HEK293T (cell line): ENCODE data around the gene ACADSB.

Experiments used
- BHLHE40 ChIP-seq: fragments of 450-650 bp; IDR thresholded peaks from 2 replicates; pipeline ENCODE4 v1.6.1; 2016; ENCODE audit warnings: mild to moderate bottlenecking, moderate library complexity, borderline replicate concordance
- FOXA1 ChIP-seq: fragments of 450-650 bp; IDR thresholded peaks from 2 replicates; pipeline ENCODE4 v1.6.1; 2016; ENCODE audit warnings: mild to moderate bottlenecking
- FOXK2 ChIP-seq: fragments of 450-650 bp; IDR thresholded peaks from 2 replicates; pipeline ENCODE4 v1.6.1; 2016; ENCODE audit warnings: mild to moderate bottlenecking
- FOXM1 ChIP-seq: fragments of 450-650 bp; IDR thresholded peaks from 2 replicates; pipeline ENCODE4 v1.6.1; 2017; ENCODE audit warnings: mild to moderate bottlenecking, borderline replicate concordance
- HDGF ChIP-seq: fragments of 450-650 bp; IDR thresholded peaks from 2 replicates; pipeline ENCODE4 v1.6.1; 2017; ENCODE audit warnings: antibody characterized with exemption, borderline replicate concordance
- NFRKB ChIP-seq: fragments of 450-650 bp; IDR thresholded peaks from 2 replicates; pipeline ENCODE4 v1.6.1; 2016; ENCODE audit warnings: mild to moderate bottlenecking, moderate library complexity
- SP1 ChIP-seq: fragments of 450-650 bp; IDR thresholded peaks from 2 replicates; pipeline ENCODE4 v1.6.1; 2017
- TF ChIP-seq, protein P1 (sequence below): fragments of 450-650 bp; IDR thresholded peaks from 2 replicates; pipeline ENCODE4 v1.6.1; 2016

DNA sequence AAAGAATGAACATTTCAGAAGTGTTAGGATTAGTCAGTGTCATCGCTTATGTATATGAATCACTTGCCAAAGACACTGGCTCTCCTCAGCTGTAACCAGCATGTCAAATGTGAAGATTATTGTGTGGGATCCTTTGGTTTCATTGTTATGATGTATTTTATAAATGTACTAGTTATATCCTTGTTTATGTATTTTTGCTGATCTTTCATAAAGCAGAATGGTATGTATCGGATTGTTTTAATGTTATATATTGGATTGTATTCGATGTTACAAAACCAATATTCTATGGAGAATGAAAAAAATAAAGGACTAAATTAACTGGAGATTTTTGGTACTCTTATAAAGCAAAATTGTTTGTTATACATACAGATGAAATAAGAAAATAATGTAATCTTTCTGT lies 49.2 kb downstream of the ACADSB start:
- TF ChIP-seq FOXA1 (no peak), BHLHE40 (no peak), NFRKB (no peak), FOXM1 (no peak), SP1 (no peak), FOXK2 (no peak), HDGF (no peak)
- TF ChIP-seq, protein P1, sequence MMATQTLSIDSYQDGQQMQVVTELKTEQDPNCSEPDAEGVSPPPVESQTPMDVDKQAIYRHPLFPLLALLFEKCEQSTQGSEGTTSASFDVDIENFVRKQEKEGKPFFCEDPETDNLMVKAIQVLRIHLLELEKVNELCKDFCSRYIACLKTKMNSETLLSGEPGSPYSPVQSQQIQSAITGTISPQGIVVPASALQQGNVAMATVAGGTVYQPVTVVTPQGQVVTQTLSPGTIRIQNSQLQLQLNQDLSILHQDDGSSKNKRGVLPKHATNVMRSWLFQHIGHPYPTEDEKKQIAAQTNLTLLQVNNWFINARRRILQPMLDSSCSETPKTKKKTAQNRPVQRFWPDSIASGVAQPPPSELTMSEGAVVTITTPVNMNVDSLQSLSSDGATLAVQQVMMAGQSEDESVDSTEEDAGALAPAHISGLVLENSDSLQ: no peak
